BJ (cell line): ENCODE results near the gene GFY. TPM values are rescaled to one million over a fixed set of nuclear protein-coding genes. Genes with fewer than 3 reads are reported as not detected.

Experiments
- CTCF ChIA-PET: fragments of 350-600 bp; formaldehyde crosslinking; extraction: SDS; loops from one replicate; lab custom pipeline; 2021; ENCODE audit warnings: antibody characterized with exemption, inconsistent platforms; lab: Yijun Ruan, JAX
- POLR2A ChIA-PET: fragments of 300-600 bp; sonication (Branson Sonifier 250); formaldehyde crosslinking; extraction: SDS; loops from one replicate; lab custom pipeline; 2021; ENCODE audit warnings: antibody characterized with exemption; lab: Charles Lee
- DNase-seq: peaks from one replicate; pipeline ENCODE4 v3.0.0-alpha.2; 2011; ENCODE audit warnings: low read depth
- H3K27me3 ChIP-seq: 2 replicates; pipeline ENCODE4 v1.6.0; 2011; ENCODE audit warnings: low read length; ENCODE audit not compliant: control insufficient read depth, insufficient read depth
- H3K36me3 ChIP-seq: 2 replicates; pipeline ENCODE4 v1.5.1; 2011; ENCODE audit warnings: low read length; ENCODE audit not compliant: control insufficient read depth, insufficient read depth
- H3K4me3 ChIP-seq: 2 replicates; pipeline ENCODE4 v1.5.1; 2011; ENCODE audit warnings: low read depth, mild to moderate bottlenecking, control low read depth, low read length
- CTCF ChIP-seq: IDR thresholded peaks from 2 replicates; pipeline ENCODE4 v1.5.1; 2011; ENCODE audit warnings: low read depth, mild to moderate bottlenecking, control low read depth, inconsistent platforms, low read length, moderate library complexity; ENCODE audit not compliant: insufficient read depth
- polyA plus RNA-seq: library from polyadenylated mRNA; depleted of rRNA; stranded (reverse); fragments of >200 nt; gene quantifications from 2 replicates; pipeline ENCODE4 v1.2.3, GENCODE V29; 2011; rRNA removed

The GFY gene
- polyA plus RNA-seq, 1 experiment: not detected

DNA sequence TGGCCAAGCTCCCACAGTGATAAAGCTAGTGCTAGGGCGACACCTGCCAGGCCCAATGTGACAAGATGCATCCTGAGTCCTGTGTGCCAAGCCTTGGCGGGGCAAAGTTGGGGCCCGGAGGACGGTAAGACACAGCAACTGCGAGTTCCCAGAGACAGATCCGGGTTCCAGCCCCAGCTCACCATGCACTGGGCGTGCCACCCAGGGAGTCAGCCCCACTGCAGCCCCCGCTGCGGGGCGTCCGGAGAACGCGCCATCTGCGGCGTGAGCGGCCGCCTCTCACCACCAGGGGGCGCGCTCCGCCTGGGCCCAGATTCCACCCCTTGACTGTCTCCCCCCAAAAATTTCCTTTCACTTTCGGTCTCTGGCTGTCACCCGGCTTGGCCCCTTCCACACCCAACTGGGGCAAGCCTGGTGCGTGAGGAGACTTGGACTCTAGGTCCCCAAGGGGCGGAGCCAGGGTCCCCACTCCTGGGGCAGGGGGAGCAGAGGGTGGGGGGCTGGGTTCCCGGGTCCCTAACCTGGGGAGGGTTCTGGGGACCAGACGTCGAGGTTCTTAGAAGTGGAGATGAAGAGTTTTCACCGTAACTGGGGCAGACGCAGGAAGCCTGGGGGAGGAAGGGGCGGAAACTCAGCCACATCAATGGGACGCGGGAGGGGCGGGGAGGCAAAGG is 48.8 kb downstream of the GFY start, which contains the start of gene FLT3LG:
FLT3LG (plus strand) TSS at position 348 of the 674 bp plus-strand sequence. CDS start 425 bp downstream, outside the sequence.
- ChIA-PET CTCF (interaction anchor here (0.7 to 2.4 kb wide), 15 partner anchors 9 to 198 kb away, joined by 3 to 20 read pairs (median 6); partner anchors contain the start of genes ALDH16A1, NOSIP, PIH1D1 and PRRG2), POLR2A (interaction anchor here (0.6 kb wide), 1 partner anchor 397 kb away, joined by 3 read pairs; no protein-coding TSS in a partner anchor)
- H3K36me3 ChIP-seq: no peaks in the 10 kb centered on the region; the same call in 1 of the 2 replicates
- DNase-seq: no peak
- H3K4me3 ChIP-seq: peak within 1 kb of the TSS; percentile 80
- no peaks in the 10 kb centered on the region for H3K27me3 ChIP-seq
- TF ChIP-seq CTCF: peak; percentile 98

DNA sequence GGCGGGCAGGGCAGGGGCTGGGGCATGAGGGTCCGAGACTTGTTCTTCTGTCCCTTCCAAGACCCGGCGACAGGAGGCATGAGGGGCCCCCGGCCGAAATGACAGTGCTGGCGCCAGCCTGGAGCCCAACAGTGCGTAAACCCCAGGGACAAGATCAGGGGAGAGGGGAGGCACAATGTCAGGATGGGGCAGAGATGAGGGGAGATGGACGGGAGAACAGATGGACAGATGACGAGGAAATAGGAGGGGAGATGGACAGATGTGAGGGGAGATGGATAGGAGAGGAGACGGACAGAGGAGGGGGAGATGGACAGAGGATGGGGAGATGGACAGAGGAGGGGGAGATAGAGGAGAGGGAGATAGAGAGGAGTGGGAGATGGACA is 49.3 kb downstream of the GFY start:
- DNase-seq: no peak
- no peak for TF ChIP-seq CTCF
- POLR2A ChIA-PET: no interaction called here
- H3K36me3 ChIP-seq: no peaks in the 10 kb centered on the region; the same call in 1 of the 2 replicates
- peak overlapping the region; percentile 80 for H3K4me3 ChIP-seq
- H3K27me3 ChIP-seq: no peaks in the 10 kb centered on the region
- CTCF ChIA-PET: interaction anchor here (1.3 to 2.4 kb wide), 3 partner anchors 22 to 96 kb away, joined by 6 to 16 read pairs (median 9); partner anchors contain the start of genes ALDH16A1 and PIH1D1

GRCh38 chr19:49475191-49475917 is 50.2 kb downstream of the GFY start:
- DNase-seq: no peak
- ChIA-PET CTCF (interaction anchor here (0.7 kb wide), 2 partner anchors 22 to 95 kb away, joined by 4 read pairs; no protein-coding TSS in a partner anchor), POLR2A (no interaction called here)
- no peaks in the 10 kb centered on the region; the same call in 1 of the 2 replicates for H3K36me3 ChIP-seq
- TF ChIP-seq CTCF: no peak
- no peak overlapping the region for H3K4me3 ChIP-seq
- H3K27me3 ChIP-seq: no peaks in the 10 kb centered on the region

DNA sequence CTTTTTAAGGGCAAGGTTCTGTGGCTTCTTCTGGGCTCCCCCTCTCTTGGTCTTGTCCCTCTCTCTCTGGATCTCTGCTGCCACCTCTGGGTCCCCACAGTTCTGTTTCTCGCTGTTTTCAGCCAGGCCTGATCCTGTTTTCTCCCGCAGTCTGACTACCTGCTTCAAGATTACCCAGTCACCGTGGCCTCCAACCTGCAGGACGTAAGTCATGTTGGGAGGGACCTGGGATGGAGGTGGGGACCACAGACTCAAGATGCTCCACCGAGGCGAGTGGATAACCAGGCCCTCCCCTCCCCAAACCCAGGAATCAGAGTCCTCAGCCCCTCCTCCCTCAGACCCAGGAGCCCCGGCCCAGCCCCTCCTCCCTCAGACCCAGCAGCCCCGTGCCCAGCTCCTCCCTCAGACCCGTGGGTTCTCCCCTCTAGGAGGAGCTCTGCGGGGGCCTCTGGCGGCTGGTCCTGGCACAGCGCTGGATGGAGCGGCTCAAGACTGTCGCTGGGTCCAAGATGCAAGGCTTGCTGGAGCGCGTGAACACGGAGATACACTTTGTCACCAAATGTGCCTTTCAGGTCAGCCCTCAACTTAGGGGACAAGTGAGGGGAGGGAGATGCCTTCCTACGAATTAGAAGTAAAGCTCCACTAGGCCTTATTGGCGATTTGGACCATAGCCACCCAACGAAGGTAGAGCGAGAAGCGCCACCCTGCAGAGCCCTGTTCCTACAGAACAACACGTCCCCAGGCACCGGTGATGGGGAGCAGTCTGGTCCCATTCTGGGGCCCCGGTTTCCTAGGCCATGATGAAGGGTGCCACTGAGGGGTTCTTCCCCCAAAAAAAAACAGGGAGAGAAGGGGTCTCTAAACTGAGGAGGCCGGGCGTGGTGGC is 51.0 kb downstream of the GFY start:
- H3K36me3 ChIP-seq: no peaks in the 10 kb centered on the region
- POLR2A ChIA-PET: no interaction called here
- H3K27me3 ChIP-seq: no peaks in the 10 kb centered on the region
- no peak overlapping the region for H3K4me3 ChIP-seq
- peak; percentile 66 for TF ChIP-seq CTCF
- CTCF ChIA-PET: interaction anchor here (0.6 to 2.3 kb wide), 4 partner anchors 10 to 333 kb away, joined by 3 to 8 read pairs (median 3); no protein-coding TSS in a partner anchor
- no peak for DNase-seq

Other genes with a start within 250 kb of the GFY start
- 0.42 and 0.58 TPM in 2 replicates for gene SLC6A16, start 100.2 kb upstream of the GFY start, polyA plus RNA-seq
- not detected in 2 replicates for gene CD37, start 90.0 kb upstream of the GFY start, polyA plus RNA-seq
- gene TEAD2, start 63.0 kb upstream of the GFY start, polyA plus RNA-seq: 23.9 and 37.1 TPM in 2 replicates
- gene DKKL1, start 61.5 kb upstream of the GFY start, polyA plus RNA-seq: 0.10 and 0.26 TPM in 2 replicates
- not detected in 2 replicates for gene KASH5, start 37.1 kb upstream of the GFY start, polyA plus RNA-seq
- not detected in 2 replicates for gene PTH2, start 1.9 kb upstream of the GFY start, polyA plus RNA-seq
- gene SLC17A7, start 16.1 kb downstream of the GFY start, polyA plus RNA-seq: 0.09 and 0.10 TPM in 2 replicates
- gene PIH1D1, start 26.4 kb downstream of the GFY start, polyA plus RNA-seq: 69.5 and 75.8 TPM in 2 replicates
- 5.9 and 15.0 TPM in 2 replicates for gene ALDH16A1, start 27.8 kb downstream of the GFY start, polyA plus RNA-seq
- gene FLT3LG, start 48.8 kb downstream of the GFY start, polyA plus RNA-seq: 4.9 and 7.7 TPM in 2 replicates
- gene RPL13A, start 62.2 kb downstream of the GFY start, polyA plus RNA-seq: 2,322 and 6,136 TPM in 2 replicates
- 2,226 and 2,533 TPM in 2 replicates for gene RPS11, start 71.0 kb downstream of the GFY start, polyA plus RNA-seq
- 77.3 and 98.8 TPM in 2 replicates for gene FCGRT, start 87.3 kb downstream of the GFY start, polyA plus RNA-seq
- 52.4 and 68.9 TPM in 2 replicates for gene RCN3, start 102.6 kb downstream of the GFY start, polyA plus RNA-seq
- gene NOSIP, start 155.2 kb downstream of the GFY start, polyA plus RNA-seq: 59.2 and 87.6 TPM in 2 replicates
- 0.12 and 0.13 TPM in 2 replicates for gene PRRG2, start 155.9 kb downstream of the GFY start, polyA plus RNA-seq
- 0.42 and 0.43 TPM in 2 replicates for gene PRR12, start 165.8 kb downstream of the GFY start, polyA plus RNA-seq
- 117 and 186 TPM in 2 replicates for gene RRAS, start 214.8 kb downstream of the GFY start, polyA plus RNA-seq
- 2.8 and 3.4 TPM in 2 replicates for gene SCAF1, start 216.8 kb downstream of the GFY start, polyA plus RNA-seq
- gene IRF3, start 240.5 kb downstream of the GFY start, polyA plus RNA-seq: 47.5 and 68.5 TPM in 2 replicates
- gene BCL2L12, start 240.5 kb downstream of the GFY start, polyA plus RNA-seq: 14.2 and 21.5 TPM in 2 replicates